ENCODE measurements around the gene PTS. TPM values are rescaled to one million over a fixed set of nuclear protein-coding genes. Genes with fewer than 3 reads are reported as not detected.

Gene PTS
- total and polyA plus RNA-seq, 3 donors from 2014 or later = 28.0 to 33.9 (median 30.1) TPM

- no peak overlapping the region for H3K27ac ChIP-seq
- intact Hi-C loops (cut with DNase I; ENCODE audit: low total_unique reads) = no loop called here
- no peak for TF ChIP-seq POLR2A (IDR thresholded peaks at IDR 0.05)
- TF ChIP-seq, protein P1, sequence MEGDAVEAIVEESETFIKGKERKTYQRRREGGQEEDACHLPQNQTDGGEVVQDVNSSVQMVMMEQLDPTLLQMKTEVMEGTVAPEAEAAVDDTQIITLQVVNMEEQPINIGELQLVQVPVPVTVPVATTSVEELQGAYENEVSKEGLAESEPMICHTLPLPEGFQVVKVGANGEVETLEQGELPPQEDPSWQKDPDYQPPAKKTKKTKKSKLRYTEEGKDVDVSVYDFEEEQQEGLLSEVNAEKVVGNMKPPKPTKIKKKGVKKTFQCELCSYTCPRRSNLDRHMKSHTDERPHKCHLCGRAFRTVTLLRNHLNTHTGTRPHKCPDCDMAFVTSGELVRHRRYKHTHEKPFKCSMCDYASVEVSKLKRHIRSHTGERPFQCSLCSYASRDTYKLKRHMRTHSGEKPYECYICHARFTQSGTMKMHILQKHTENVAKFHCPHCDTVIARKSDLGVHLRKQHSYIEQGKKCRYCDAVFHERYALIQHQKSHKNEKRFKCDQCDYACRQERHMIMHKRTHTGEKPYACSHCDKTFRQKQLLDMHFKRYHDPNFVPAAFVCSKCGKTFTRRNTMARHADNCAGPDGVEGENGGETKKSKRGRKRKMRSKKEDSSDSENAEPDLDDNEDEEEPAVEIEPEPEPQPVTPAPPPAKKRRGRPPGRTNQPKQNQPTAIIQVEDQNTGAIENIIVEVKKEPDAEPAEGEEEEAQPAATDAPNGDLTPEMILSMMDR (IDR thresholded peaks at IDR 0.05) = no peak
Observed at GRCh38 chr11:112273066-112273465, 46.8 kb downstream of the PTS start.

GRCh38 chr11:112274007-112274783 lies 48.0 kb downstream of the PTS start:
- Histone ChIP-seq H3K4me1 (no peaks in the 10 kb centered on the region), H3K27ac (no peak overlapping the region), H3K36me3 (ENCODE audit: low read depth, missing control alignments) (no peaks in the 10 kb centered on the region), H3K9me3 (no peaks in the 10 kb centered on the region), H3K27me3 (no peaks in the 10 kb centered on the region), H3K4me3 (no peak overlapping the region)
- WGBS, 2 donors = 93 to 96% methylated on average over 7 of the region's 7 CpGs
- intact Hi-C loops (cut with DNase I; ENCODE audit: low total_unique reads) = no loop called here
- DNase-seq = no peak
- TF ChIP-seq, protein P1 (IDR thresholded peaks at IDR 0.05) = no peak
- no peak for TF ChIP-seq POLR2A (IDR thresholded peaks at IDR 0.05)

More at GRCh38 chr11:112273066-112273465, 46.8 kb downstream of the PTS start:
- DNase-seq = no peak
- 86 to 100% methylated on average over 1 of the region's 1 CpG for WGBS, 2 donors
- H3K4me1 ChIP-seq = no peaks in the 10 kb centered on the region
- no peak overlapping the region for H3K4me3 ChIP-seq
- H3K36me3 ChIP-seq (ENCODE audit: low read depth, missing control alignments) = no peaks in the 10 kb centered on the region
- no peaks in the 10 kb centered on the region for H3K9me3 ChIP-seq
- H3K27me3 ChIP-seq = no peaks in the 10 kb centered on the region

- WGBS, 2 donors = 92 to 93% methylated on average over 1 of the region's 1 CpG
- H3K27me3 ChIP-seq = no peaks in the 10 kb centered on the region
- H3K27ac ChIP-seq = no peak overlapping the region
- no peak for DNase-seq
- no peaks in the 10 kb centered on the region for H3K36me3 ChIP-seq (ENCODE audit: low read depth, missing control alignments)
- no peaks in the 10 kb centered on the region for H3K9me3 ChIP-seq
- H3K4me1 ChIP-seq = peaks cover 4% of the 10 kb centered on the region
- intact Hi-C loops (cut with DNase I; ENCODE audit: low total_unique reads) = no loop called here
- H3K4me3 ChIP-seq = no peak overlapping the region
- TF ChIP-seq, protein P1 (IDR thresholded peaks at IDR 0.05) = no peak
- TF ChIP-seq POLR2A (IDR thresholded peaks at IDR 0.05) = no peak
Observed at GRCh38 chr11:112277029-112277428, 50.8 kb downstream of the PTS start.

DNA sequence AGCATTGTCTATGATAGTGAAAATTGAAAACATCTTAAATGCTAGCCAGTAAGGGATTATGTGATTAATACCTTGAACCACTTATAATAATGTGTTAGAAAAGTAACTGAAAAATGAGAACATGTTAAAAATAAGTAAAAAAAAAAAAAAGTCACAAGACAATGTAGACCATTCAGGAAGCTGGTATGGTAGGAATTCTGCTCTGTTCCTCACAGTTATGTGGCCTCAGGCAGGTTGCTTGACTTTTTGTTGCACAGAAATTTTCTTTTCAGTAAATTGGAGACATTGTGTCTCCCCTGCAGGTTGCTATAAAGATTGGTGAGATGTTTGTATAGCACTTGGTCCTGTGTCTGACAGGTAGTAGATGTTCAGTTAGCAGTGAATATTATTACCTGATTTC lies 51.7 kb downstream of the PTS start:
- no peak for TF ChIP-seq POLR2A (IDR thresholded peaks at IDR 0.05)
- TF ChIP-seq, protein P1 (IDR thresholded peaks at IDR 0.05) = no peak
- Histone ChIP-seq H3K9me3 (no peaks in the 10 kb centered on the region), H3K4me3 (no peak overlapping the region), H3K27me3 (no peaks in the 10 kb centered on the region), H3K4me1 (peaks cover 4% of the 10 kb centered on the region), H3K36me3 (ENCODE audit: low read depth, missing control alignments) (no peaks in the 10 kb centered on the region), H3K27ac (no peak overlapping the region)
- no peak for DNase-seq
- intact Hi-C loops (cut with DNase I; ENCODE audit: low total_unique reads) = no loop called here

DNA sequence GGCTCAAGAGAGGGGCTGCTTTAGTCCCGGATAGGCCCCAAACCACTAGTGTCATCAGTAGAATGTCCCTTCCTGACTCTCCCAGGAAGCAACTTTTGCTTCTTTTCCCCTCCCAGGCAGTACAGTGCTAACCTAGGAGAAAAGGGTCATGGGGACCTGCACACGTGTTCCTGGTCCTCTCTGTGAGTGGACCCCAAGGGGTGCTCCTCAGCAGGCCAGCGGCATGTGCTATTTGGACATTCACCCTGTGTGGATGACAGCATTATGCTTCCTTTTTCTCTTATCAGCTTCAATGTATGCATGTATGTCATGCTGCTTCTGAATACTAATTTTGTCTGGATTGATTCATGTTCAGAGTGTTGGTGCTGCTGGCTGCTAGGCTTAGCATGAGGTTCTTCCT lies 52.6 kb downstream of the PTS start:
- H3K4me1 ChIP-seq = peaks cover 4% of the 10 kb centered on the region
- DNase-seq = no peak
- no peaks in the 10 kb centered on the region for H3K36me3 ChIP-seq (ENCODE audit: low read depth, missing control alignments)
- H3K9me3 ChIP-seq = no peaks in the 10 kb centered on the region
- H3K27me3 ChIP-seq = no peaks in the 10 kb centered on the region
- TF ChIP-seq, protein P1 (IDR thresholded peaks at IDR 0.05) = no peak
- no peak for TF ChIP-seq POLR2A (IDR thresholded peaks at IDR 0.05)
- no peak overlapping the region for H3K27ac ChIP-seq
- 83 to 100% methylated on average over 3 of the region's 3 CpGs for WGBS, 2 donors
- H3K4me3 ChIP-seq = no peak overlapping the region
- intact Hi-C loops (cut with DNase I; ENCODE audit: low total_unique reads) = no loop called here
